ENCODE results near the gene EFNA2.
A peak's percentile ranks its signal among the peaks of the same experiment; 100 is the strongest.

EFNA2 gene

GRCh38 chr19:1261798-1262622 is 23.7 kb upstream of the EFNA2 start:
- DNase-seq (ENCODE audit: low read depth, low spot score) = no peak
- H3K27me3 ChIP-seq (ENCODE audit: control insufficient read depth, insufficient read depth, low read length) = no peaks in the 10 kb centered on the region
- H3K4me3 ChIP-seq (ENCODE audit: low read length) = peak overlapping the region; percentile 63; the same call in 1 of the 2 replicates
- H3K4me1 ChIP-seq (ENCODE audit: control insufficient read depth, insufficient read depth, low read length) = peaks cover 24% of the 10 kb centered on the region
- peaks cover 1% of the 10 kb centered on the region for H3K36me3 ChIP-seq (ENCODE audit: control insufficient read depth, insufficient read depth, low read length)
- no peak overlapping the region for H3K27ac ChIP-seq (ENCODE audit: low read length)
- no peaks in the 10 kb centered on the region for H3K9me3 ChIP-seq (ENCODE audit: control insufficient read depth, insufficient read depth, low read length)
- whole genome bisulfite sequencing (ENCODE audit: insufficient coverage, insufficient read length) = no CpG with 5 or more reads among the region's 28 CpGs

- no peaks in the 10 kb centered on the region for H3K27me3 ChIP-seq (ENCODE audit: control insufficient read depth, insufficient read depth, low read length)
- WGBS (ENCODE audit: insufficient coverage, insufficient read length) = no CpG with 5 or more reads among the region's 21 CpGs
- no peak for DNase-seq (ENCODE audit: low read depth, low spot score)
- no peak overlapping the region; the same call in 1 of the 2 replicates for H3K4me3 ChIP-seq (ENCODE audit: low read length)
- H3K27ac ChIP-seq (ENCODE audit: low read length) = no peak overlapping the region
- H3K36me3 ChIP-seq (ENCODE audit: control insufficient read depth, insufficient read depth, low read length) = no peaks in the 10 kb centered on the region
- peaks cover 26% of the 10 kb centered on the region for H3K4me1 ChIP-seq (ENCODE audit: control insufficient read depth, insufficient read depth, low read length)
- no peaks in the 10 kb centered on the region for H3K9me3 ChIP-seq (ENCODE audit: control insufficient read depth, insufficient read depth, low read length)
These were observed 23.0 kb upstream of the EFNA2 start for GRCh38 chr19:1262623-1263123.

GRCh38 chr19:1263188-1263587 is 22.5 kb upstream of the EFNA2 start:
- peaks cover 26% of the 10 kb centered on the region for H3K4me1 ChIP-seq (ENCODE audit: control insufficient read depth, insufficient read depth, low read length)
- H3K27me3 ChIP-seq (ENCODE audit: control insufficient read depth, insufficient read depth, low read length) = no peaks in the 10 kb centered on the region
- WGBS (ENCODE audit: insufficient coverage, insufficient read length) = no CpG with 5 or more reads among the region's 5 CpGs
- H3K9me3 ChIP-seq (ENCODE audit: control insufficient read depth, insufficient read depth, low read length) = no peaks in the 10 kb centered on the region
- no peak for DNase-seq (ENCODE audit: low read depth, low spot score)
- no peak overlapping the region for H3K27ac ChIP-seq (ENCODE audit: low read length)
- H3K4me3 ChIP-seq (ENCODE audit: low read length) = no peak overlapping the region
- H3K36me3 ChIP-seq (ENCODE audit: control insufficient read depth, insufficient read depth, low read length) = no peaks in the 10 kb centered on the region

GRCh38 chr19:1264801-1265614 is 20.7 kb upstream of the EFNA2 start:
- Histone ChIP-seq H3K27ac (ENCODE audit: low read length) (no peak overlapping the region), H3K36me3 (ENCODE audit: control insufficient read depth, insufficient read depth, low read length) (no peaks in the 10 kb centered on the region), H3K9me3 (ENCODE audit: control insufficient read depth, insufficient read depth, low read length) (no peaks in the 10 kb centered on the region), H3K4me1 (ENCODE audit: control insufficient read depth, insufficient read depth, low read length) (peaks cover 26% of the 10 kb centered on the region), H3K27me3 (ENCODE audit: control insufficient read depth, insufficient read depth, low read length) (no peaks in the 10 kb centered on the region), H3K4me3 (ENCODE audit: low read length) (no peak overlapping the region)
- DNase-seq (ENCODE audit: low read depth, low spot score) = no peak
- no CpG with 5 or more reads among the region's 26 CpGs for WGBS (ENCODE audit: insufficient coverage, insufficient read length)

GRCh38 chr19:1265615-1266128 is 20.0 kb upstream of the EFNA2 start:
- DNase-seq (ENCODE audit: low read depth, low spot score) = no peak
- peaks cover 22% of the 10 kb centered on the region for H3K4me1 ChIP-seq (ENCODE audit: control insufficient read depth, insufficient read depth, low read length)
- no CpG with 5 or more reads among the region's 28 CpGs for WGBS (ENCODE audit: insufficient coverage, insufficient read length)
- no peaks in the 10 kb centered on the region for H3K27me3 ChIP-seq (ENCODE audit: control insufficient read depth, insufficient read depth, low read length)
- no peak overlapping the region for H3K27ac ChIP-seq (ENCODE audit: low read length)
- peak overlapping the region; percentile 51; the same call in 1 of the 2 replicates for H3K4me3 ChIP-seq (ENCODE audit: low read length)
- H3K9me3 ChIP-seq (ENCODE audit: control insufficient read depth, insufficient read depth, low read length) = no peaks in the 10 kb centered on the region
- no peaks in the 10 kb centered on the region for H3K36me3 ChIP-seq (ENCODE audit: control insufficient read depth, insufficient read depth, low read length)

- DNase-seq (ENCODE audit: low read depth, low spot score) = no peak
These were observed 19.4 kb upstream of the EFNA2 start for GRCh38 chr19:1266129-1266915.

GRCh38 chr19:1266916-1267476 is 18.7 kb upstream of the EFNA2 start:
- peaks cover 13% of the 10 kb centered on the region for H3K36me3 ChIP-seq (ENCODE audit: control insufficient read depth, insufficient read depth, low read length)
- peak overlapping the region; percentile 51; the same call in 1 of the 2 replicates for H3K4me3 ChIP-seq (ENCODE audit: low read length)
- peaks cover 19% of the 10 kb centered on the region for H3K4me1 ChIP-seq (ENCODE audit: control insufficient read depth, insufficient read depth, low read length)
- H3K27me3 ChIP-seq (ENCODE audit: control insufficient read depth, insufficient read depth, low read length) = no peaks in the 10 kb centered on the region
- no peak overlapping the region for H3K27ac ChIP-seq (ENCODE audit: low read length)
- no CpG with 5 or more reads among the region's 59 CpGs for WGBS (ENCODE audit: insufficient coverage, insufficient read length)
- no peaks in the 10 kb centered on the region for H3K9me3 ChIP-seq (ENCODE audit: control insufficient read depth, insufficient read depth, low read length)
- DNase-seq (ENCODE audit: low read depth, low spot score) = no peak

More at GRCh38 chr19:1266129-1266915, 19.4 kb upstream of the EFNA2 start:
- H3K9me3 ChIP-seq (ENCODE audit: control insufficient read depth, insufficient read depth, low read length) = no peaks in the 10 kb centered on the region
- no CpG with 5 or more reads among the region's 84 CpGs for WGBS (ENCODE audit: insufficient coverage, insufficient read length)
- H3K4me1 ChIP-seq (ENCODE audit: control insufficient read depth, insufficient read depth, low read length) = peaks cover 22% of the 10 kb centered on the region
- H3K36me3 ChIP-seq (ENCODE audit: control insufficient read depth, insufficient read depth, low read length) = peaks cover 6% of the 10 kb centered on the region; the same call in 1 of the 2 replicates
- H3K4me3 ChIP-seq (ENCODE audit: low read length) = peak overlapping the region; percentile 51; the same call in 1 of the 2 replicates
- H3K27ac ChIP-seq (ENCODE audit: low read length) = no peak overlapping the region
- no peaks in the 10 kb centered on the region for H3K27me3 ChIP-seq (ENCODE audit: control insufficient read depth, insufficient read depth, low read length)

- WGBS (ENCODE audit: insufficient coverage, insufficient read length) = no CpG with 5 or more reads among the region's 35 CpGs
- peaks cover 17% of the 10 kb centered on the region for H3K4me1 ChIP-seq (ENCODE audit: control insufficient read depth, insufficient read depth, low read length)
- H3K9me3 ChIP-seq (ENCODE audit: control insufficient read depth, insufficient read depth, low read length) = no peaks in the 10 kb centered on the region
- H3K27ac ChIP-seq (ENCODE audit: low read length) = no peak overlapping the region
- H3K4me3 ChIP-seq (ENCODE audit: low read length) = peak overlapping the region; percentile 51; the same call in 1 of the 2 replicates
- peaks cover 17% of the 10 kb centered on the region for H3K36me3 ChIP-seq (ENCODE audit: control insufficient read depth, insufficient read depth, low read length)
- DNase-seq (ENCODE audit: low read depth, low spot score) = no peak
- H3K27me3 ChIP-seq (ENCODE audit: control insufficient read depth, insufficient read depth, low read length) = no peaks in the 10 kb centered on the region
These were observed 18.0 kb upstream of the EFNA2 start for GRCh38 chr19:1267477-1268225.
